Inflammatory macrophage treated with lipopolysaccharide for 1 hour (primary cell): ENCODE measurements around the gene GDF2.

Source experiments
- DNase-seq, 2 donors: peaks; one replicate each; pipeline ENCODE4 v3.0.0-alpha.2; 2020 to 2022

Gene GDF2

DNA sequence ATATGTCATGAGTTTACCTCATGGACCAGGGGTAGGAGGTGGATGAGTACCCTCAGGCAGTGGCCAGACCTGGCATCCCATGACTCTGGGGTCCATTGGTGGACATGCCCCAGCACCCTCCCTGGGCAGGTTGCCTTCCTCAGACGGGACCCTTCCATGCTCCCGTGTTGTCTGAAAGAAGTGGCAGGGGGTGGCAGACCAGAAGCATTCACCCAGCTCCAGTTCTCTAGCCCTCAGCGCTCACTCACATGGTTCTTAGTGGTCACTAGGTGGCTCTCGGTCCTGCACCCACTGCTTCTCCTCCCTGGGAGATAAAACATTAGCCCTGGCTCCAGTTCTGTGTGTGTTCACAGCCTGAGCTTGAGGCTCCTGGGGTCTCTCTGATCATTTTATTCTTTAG lies 31.9 kb downstream of the GDF2 start:
- no peak for DNase-seq

- DNase-seq, result no peak
These were observed 32.6 kb downstream of the GDF2 start for GRCh38 chr10:47354900-47355299.

DNA sequence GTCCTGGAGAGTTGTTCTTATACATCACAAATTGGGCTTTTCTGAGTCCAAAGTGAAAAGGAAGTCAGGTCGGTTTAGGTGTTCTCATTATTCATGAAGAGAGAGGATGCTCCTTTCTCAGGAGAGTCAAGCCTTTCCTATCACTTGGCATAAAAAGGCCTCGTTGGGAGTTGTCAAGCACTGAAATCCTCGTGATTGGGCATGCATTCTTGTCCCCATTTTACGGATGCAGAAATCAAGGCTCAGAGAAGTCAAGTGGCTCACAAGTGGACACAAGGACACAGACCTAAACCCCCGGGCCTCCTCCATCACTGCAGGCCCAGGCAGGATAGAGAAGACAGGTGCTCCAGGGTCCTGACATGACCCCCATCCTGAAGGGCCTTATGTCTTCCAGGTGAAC lies 34.5 kb downstream of the GDF2 start:
- DNase-seq, result no peak

DNA sequence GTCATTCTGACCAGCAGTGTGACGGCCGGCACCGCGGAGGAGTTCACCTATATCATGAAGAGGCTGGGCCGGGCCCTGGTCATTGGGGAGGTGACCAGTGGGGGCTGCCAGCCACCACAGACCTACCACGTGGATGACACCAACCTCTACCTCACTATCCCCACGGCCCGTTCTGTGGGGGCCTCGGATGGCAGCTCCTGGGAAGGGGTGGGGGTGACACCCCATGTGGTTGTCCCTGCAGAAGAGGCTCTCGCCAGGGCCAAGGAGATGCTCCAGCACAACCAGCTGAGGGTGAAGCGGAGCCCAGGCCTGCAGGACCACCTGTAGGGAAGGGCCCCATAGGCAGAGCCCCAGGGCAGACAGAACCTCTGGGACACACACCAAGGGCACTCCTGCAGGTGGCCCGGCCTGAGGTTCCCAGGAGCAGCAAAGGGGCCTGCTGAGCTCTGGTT lies 34.9 kb downstream of the GDF2 start:
- no peak for DNase-seq

GRCh38 chr10:47357911-47358310 lies 35.7 kb downstream of the GDF2 start:
- no peak for DNase-seq

DNA sequence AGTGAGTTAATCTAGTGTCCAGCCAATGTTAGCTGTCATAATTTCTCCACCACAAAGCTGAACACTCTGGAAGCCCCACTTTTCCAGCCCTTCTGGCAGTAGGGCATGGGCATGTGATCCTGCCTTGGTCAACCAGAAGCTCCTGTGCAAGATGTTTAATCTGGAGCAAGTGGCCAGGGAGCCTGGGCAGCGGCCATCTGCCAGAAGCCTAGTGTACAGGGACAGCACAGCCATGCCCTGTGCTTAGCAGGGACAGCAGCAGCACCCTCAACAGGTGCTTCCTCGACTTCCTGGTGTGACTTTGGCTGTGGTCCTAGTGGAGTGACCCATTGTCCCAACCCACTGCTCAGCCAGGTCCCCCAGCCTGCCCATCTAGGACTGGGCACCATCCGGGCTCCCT lies 36.2 kb downstream of the GDF2 start:
- DNase-seq, result no peak

- DNase-seq, result no peak
These were observed 36.8 kb downstream of the GDF2 start for GRCh38 chr10:47359101-47359500.

GRCh38 chr10:47359626-47360418 lies 37.6 kb downstream of the GDF2 start:
- DNase-seq, result no peak

DNA sequence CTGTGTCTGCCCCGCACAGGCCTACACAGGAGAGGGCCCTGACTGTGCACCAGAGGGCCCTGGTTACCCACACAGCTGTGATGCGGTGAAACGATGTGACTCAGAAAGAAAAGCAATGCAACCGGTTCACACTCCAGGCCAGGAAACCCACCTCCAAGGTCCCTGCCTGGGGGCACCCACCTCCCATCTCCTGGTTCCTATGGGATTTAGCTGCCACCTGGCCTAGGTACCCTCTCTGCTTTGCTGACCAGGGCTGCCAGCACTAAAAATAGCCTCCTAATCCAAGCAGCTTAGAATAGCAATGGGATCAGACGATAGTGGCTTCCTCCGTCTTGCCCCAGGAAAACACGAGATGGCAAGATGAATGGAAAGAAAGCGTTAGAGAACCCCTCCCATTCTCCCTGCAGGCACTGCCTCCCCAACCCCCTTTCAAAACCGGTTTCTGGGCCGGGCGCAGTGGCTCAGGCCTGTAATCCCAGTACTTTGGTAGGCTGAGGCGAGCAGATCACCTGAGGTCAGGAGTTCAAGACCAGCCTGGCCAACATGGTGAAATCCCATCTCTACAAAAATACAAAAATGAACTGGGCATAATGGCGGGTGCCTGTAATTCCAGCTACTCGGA lies 38.3 kb downstream of the GDF2 start:
- no peak for DNase-seq

GRCh38 chr10:47361293-47361692 lies 39.0 kb downstream of the GDF2 start:
- peak; percentile 8 to 63 for DNase-seq

GRCh38 chr10:47362199-47362598 lies 39.9 kb downstream of the GDF2 start:
- DNase-seq, result no peak

DNA sequence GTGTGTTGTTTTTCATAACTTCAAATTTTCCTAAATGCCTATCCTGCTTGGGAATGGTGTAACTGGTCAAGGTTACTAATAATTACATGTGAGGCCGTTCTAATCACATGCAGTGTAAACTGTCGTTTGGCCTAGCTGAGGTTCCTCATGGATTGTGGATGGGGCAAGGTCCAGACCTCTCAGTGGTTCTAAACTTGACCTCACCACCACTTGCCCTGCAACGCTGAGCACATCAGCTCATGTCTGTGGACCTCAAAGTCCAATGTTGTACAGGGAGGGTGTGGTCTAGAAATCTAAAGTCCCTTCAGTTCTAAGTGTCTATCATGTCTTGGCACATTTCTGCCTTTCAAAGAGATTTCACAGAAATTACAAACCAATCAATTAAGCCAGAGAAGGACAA lies 41.5 kb downstream of the GDF2 start:
- no peak for DNase-seq

GRCh38 chr10:47364366-47364765 lies 42.1 kb downstream of the GDF2 start:
- no peak for DNase-seq

GRCh38 chr10:47364911-47365310 lies 42.7 kb downstream of the GDF2 start:
- no peak for DNase-seq

DNA sequence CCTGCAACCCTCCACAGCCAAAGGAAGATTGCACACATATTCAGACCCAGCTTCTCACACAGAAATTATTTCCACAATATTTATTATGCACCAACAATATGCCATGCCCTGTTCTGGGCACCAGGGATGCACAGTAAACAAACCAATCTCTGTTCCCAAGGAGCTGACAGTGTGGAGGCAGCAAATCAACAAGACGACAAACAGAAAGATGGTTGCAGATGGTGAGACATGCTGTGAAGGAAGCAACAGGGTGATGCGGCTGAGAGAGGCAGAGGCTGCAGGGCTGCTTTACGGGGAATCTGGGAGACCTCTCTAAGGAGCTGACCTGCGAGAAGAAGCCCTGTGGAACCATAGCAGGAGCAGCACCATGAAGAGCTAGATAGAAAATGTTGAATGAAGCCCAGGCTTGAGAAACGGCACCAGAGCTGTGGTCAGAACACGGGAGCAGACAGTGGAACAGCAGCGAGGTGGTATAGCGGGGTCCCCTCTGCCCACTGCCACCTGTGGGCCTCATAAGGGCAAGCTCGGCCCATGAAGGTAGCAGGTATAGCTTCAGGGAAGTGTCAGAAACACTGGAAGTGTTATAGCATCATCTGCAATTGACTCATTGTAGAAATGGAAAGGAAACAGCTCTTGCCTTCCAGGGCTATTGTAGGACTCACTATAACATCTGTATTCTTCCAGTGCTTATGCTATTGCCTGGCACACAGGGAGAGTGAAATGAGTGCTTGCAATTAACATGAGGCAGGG lies 43.4 kb downstream of the GDF2 start:
- DNase-seq, result no peak

GRCh38 chr10:47366181-47366631 lies 44.0 kb downstream of the GDF2 start:
- DNase-seq, result no peak

DNA sequence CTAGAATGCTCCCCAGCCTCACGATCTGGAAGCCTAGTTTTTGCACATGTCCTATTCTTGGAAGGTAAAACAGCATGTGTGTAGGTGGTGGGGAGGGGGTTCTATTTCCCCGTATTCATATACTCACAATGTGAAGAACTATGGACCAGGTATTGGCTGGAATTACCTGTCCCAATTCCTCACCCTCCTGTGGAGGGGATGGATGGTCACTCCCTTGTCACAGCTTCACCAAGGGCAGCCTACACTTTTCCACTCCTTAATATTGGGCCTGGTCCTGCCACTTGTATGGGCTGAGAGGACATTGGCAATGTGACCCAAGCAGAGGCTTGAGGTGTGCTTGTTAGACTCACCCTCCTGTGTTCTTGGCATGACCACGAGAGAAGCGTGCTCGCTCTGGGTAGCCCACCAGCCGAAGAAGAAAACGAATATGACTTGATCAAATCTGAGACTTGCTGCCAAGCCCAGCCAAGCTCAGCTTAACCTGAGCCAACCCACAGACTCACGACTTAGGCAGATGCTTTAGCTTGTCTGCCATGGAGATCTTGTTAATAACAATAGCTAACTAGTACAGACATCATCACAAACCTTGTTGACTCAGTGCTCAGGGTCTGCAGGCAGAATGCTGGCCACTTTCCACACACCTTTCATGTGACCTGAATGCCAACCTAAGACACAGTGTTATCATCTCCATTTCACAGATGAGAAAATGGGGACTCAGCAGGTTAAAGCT lies 44.6 kb downstream of the GDF2 start:
- DNase-seq, result no peak

GRCh38 chr10:47367646-47368045 lies 45.4 kb downstream of the GDF2 start:
- DNase-seq, result no peak

GRCh38 chr10:47368431-47369180 lies 46.4 kb downstream of the GDF2 start:
- DNase-seq, result no peak

DNA sequence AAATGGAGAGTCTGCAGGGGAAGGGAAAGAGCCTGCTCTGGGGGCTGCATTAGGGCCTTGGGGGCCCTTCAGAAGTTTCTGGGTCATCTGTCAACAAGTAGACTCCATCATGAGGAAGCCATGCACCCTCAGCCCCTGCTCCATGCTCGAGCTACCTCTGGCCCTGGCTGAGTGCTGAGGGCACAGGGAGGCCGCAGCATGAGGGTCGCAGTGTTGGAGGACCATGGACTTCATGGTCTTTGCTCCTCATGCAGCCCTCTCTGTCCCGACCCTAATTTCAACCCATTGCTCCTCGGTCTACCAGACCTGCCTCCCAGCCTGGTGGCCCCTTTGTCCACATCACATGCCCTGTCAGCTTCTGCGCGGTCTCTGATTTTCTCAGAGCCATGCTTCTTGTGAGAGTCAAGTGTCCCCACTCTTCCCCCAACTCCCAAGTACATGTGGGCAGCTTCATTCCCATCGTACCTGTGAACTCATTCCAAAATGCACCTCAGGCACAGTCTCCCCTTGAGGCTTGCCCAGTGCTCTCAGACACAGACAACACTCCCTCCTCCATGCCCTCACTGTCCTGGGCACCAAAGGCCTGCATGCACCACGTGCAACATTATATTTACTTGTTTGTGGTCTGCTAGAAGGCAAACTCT lies 47.1 kb downstream of the GDF2 start:
- DNase-seq, result no peak

- no peak for DNase-seq
These were observed 47.9 kb downstream of the GDF2 start for GRCh38 chr10:47370015-47370767.
